Daoy (cell line): ENCODE data around the gene NRAS. TPM values are rescaled to one million over a fixed set of nuclear protein-coding genes. Genes with fewer than 3 reads are reported as not detected.

ENCODE experiments used
- DNase-seq: peaks from one replicate; pipeline ENCODE4 v3.0.0-alpha.2; 2015; ENCODE audit warnings: low read depth
- total RNA-seq: library from RNA; depleted of rRNA; stranded (reverse); fragments of >200 nt; shearing (Covaris generic); gene quantifications from 2 replicates; pipeline ENCODE4 v1.2.3, GENCODE V29; 2014; rRNA removed

NRAS gene
- total RNA-seq, 1 experiment from 2014 or later: 172 TPM

GRCh38 chr1:114677691-114678090 lies 38.9 kb downstream of the NRAS start:
- DNase-seq: no peak

DNA sequence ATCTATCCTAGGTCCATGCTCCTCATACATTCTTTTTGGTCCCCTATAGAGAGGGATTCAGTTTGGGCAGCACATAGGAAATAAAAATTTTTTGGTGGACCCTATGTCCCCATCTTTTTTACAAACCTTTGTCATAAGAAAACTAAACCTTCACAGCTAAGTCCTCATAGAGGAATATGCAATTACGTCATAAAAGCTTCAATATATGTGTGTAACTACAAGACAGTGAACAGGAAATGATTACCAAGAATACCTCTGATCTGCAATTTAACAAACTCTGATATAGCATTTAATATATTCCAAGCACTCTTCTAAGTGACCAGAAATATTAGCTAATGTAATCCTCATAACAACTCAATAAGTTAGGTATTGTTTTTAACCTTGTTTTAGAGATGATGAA lies 40.5 kb downstream of the NRAS start:
- DNase-seq: no peak

- no peak for DNase-seq
Observed at GRCh38 chr1:114671939-114672275, 44.7 kb downstream of the NRAS start.

- DNase-seq: no peak
Observed at GRCh38 chr1:114671011-114671938, 45.3 kb downstream of the NRAS start.

- DNase-seq: peak; percentile 97
Observed at GRCh38 chr1:114670083-114671010, 46.2 kb downstream of the NRAS start.

DNA sequence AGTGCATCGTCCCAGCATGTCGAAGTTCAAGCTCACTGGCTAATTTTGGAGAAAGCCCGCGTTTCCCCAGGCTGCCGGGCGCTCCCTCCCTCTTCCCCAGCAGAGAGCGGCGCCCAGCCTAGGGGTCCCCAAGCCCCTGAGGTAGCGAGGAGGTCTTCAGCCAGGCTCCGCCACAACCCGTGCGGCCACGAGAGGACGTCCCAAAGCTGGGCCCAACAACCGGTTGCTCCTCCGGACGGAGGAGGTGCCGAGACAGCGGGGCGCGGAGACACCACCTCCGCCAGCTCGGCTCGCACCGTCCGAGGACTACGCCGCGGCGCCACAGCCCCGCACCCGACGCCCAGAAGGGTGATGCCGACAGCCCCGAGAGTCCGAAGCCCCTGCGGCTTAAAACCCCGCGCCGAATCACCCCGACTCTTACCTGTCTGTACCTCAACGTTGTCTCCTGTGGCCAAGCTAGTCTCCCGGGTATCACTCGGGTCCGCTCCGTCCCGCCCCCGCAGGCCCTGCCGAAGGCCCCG lies 46.9 kb downstream of the NRAS start, which contains the start of gene DENND2C:
TSS of gene DENND2C (minus strand) at position 488 of the 521 bp plus-strand sequence. CDS start 44,065 bp downstream, outside the sequence.
- no peak for DNase-seq

DNA sequence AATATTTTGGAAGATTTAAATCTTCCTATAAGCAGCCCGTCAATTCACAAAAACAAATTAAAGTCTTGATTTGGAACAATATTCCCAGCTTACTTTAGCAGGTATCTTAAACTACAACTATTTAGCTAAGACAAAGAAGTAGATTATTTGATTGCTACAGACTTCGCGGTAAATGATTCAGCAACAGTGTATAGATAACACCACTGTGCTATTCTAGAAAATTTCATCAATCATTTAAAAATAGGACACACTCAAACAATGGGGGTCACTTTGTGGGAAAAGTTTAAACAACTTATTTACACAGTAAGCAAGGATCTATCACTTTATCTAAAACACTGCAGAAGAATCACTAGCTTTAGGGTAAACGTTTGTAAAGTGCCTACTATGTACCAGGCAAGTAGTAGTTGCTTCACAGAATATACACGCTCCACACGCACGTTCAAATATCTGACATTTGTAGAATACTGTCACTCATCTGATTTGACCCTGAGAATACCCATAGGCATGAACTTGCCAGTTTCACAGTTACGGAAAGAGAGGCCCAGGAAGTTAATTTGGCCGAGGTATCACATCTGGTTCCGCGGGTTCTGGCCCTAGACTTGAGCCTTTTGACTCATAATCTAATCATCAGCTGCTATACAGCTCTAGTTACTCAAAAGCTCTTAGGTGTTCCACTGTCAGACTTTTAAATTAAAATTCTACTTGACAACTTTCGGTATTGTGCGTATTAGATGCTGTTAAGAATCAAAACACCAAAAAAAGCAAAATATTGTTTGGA lies 47.6 kb downstream of the NRAS start:
- peak; percentile 56 for DNase-seq

DNA sequence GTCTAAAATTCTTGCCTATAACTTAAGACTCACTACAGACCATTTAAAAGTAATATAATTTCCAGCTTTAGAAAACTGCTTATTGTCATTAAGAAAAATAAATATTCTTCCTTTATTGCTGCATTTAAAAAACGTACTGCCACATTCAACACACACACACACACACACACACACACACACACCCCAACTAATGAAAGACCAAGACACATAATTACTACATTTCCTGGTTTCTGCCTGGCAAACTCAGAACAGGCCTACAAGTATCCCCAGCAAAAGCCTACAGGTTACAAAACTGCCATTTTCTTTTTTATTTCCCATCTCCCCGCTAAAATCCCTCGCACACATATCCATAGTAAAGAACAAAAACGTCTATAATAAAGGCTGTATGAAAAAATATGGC lies 48.2 kb downstream of the NRAS start:
- DNase-seq: no peak

GRCh38 chr1:114666954-114667353 lies 49.6 kb downstream of the NRAS start:
- no peak for DNase-seq

DNA sequence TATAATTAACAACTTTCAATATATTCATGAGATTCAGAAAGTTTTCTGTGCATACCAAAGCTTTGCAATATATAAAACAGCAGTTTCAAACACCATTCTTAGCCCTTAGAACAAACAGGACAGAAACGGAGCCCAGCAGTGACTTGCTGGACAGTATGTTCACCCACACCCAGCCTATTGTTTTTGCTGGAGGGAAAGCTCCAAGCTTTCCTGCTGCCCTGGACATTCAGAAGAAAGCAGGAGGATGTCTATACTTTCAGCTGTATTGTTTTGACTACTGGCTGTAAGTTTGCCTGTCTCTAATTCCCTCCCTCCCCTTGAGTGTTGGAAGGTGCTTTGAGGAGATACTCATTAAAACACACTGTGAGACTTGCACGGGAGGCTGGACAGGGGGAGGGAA lies 56.3 kb downstream of the NRAS start:
- DNase-seq: no peak

Other genes with a start within 250 kb of the NRAS start
- gene TRIM33, start 205.6 kb downstream of the NRAS start, total RNA-seq: 33.3 and 36.2 TPM in 2 replicates
- 123 and 148 TPM in 2 replicates for gene BCAS2, start 135.2 kb downstream of the NRAS start, total RNA-seq
- 2.0 and 3.2 TPM in 2 replicates for gene DENND2C, start 46.7 kb downstream of the NRAS start, total RNA-seq
- not detected in 2 replicates for gene AMPD1, start 21.2 kb downstream of the NRAS start, total RNA-seq
- gene CSDE1, start 41.2 kb upstream of the NRAS start, total RNA-seq: 1,171 and 1,260 TPM in 2 replicates
- gene SIKE1, start 63.9 kb upstream of the NRAS start, total RNA-seq: 107 and 116 TPM in 2 replicates
- not detected in 2 replicates for gene SYCP1, start 138.1 kb upstream of the NRAS start, total RNA-seq